ENCODE results near the gene GSK3A. TPM values are rescaled to one million over a fixed set of nuclear protein-coding genes. Genes with fewer than 3 reads are reported as not detected.

GSK3A gene
- total and polyA plus RNA-seq, 2 experiments from 2014 or later = 17.7 to 40.7 TPM

DNA sequence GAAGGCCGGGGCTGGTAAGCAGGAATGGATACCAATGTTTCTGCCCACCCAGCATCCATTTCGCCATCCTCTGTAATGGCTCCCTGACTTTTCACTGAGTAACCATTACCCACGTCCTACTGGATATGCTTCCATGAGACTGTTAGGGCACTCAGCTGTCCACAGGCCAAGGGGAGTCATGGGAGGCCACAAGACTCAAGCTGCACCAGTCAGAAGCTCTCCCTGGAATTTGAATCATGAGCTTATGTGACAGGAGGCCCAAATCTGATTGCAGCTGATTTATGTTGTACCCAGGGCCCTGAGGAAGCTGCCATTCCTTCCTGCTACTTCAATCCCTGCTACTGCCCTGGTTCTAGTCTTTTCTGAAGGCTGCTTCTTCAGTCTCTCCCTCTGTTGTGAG is 53.3 kb downstream of the GSK3A start:
- no peak overlapping the region for H2AFZ ChIP-seq
- Mint-ChIP-seq H3K27ac (no peak overlapping the region), H3K27me3 (ENCODE audit: insufficient read depth, low read depth, poor library complexity) (peaks cover 3% of the 10 kb centered on the region), H3K9me3 (peaks cover 13% of the 10 kb centered on the region), H3K36me3 (ENCODE audit: low read depth) (peaks cover 8% of the 10 kb centered on the region), H3K4me3 (no peak overlapping the region), H3K4me1 (peaks cover 13% of the 10 kb centered on the region)
- no peaks in the 10 kb centered on the region for H3K79me2 ChIP-seq (replicated peaks; ENCODE audit: insufficient read depth)
- no peaks in the 10 kb centered on the region; the same call in 1 of the 2 replicates for H4K20me1 ChIP-seq (replicated peaks; ENCODE audit: insufficient read depth)
- no peak for DNase-seq (ENCODE audit: low spot score)
- H3K27ac ChIP-seq (ENCODE audit: low read depth) = no peak overlapping the region
- no peak overlapping the region for H3K4me3 ChIP-seq
- H3K27me3 ChIP-seq (ENCODE audit: insufficient read depth) = no peaks in the 10 kb centered on the region
- TF ChIP-seq EZH2phosphoT487 (IDR thresholded peaks at IDR 0.05; ENCODE audit: unreplicated experiment) (no peak), STAT1 (IDR thresholded peaks at IDR 0.05; ENCODE audit: unreplicated experiment) (no peak), NANOG (IDR thresholded peaks at IDR 0.05; ENCODE audit: borderline replicate concordance) (no peak), EZH2 (IDR thresholded peaks at IDR 0.05; ENCODE audit: low read depth, unreplicated experiment) (no peak)
- TF ChIP-seq, protein P1, sequence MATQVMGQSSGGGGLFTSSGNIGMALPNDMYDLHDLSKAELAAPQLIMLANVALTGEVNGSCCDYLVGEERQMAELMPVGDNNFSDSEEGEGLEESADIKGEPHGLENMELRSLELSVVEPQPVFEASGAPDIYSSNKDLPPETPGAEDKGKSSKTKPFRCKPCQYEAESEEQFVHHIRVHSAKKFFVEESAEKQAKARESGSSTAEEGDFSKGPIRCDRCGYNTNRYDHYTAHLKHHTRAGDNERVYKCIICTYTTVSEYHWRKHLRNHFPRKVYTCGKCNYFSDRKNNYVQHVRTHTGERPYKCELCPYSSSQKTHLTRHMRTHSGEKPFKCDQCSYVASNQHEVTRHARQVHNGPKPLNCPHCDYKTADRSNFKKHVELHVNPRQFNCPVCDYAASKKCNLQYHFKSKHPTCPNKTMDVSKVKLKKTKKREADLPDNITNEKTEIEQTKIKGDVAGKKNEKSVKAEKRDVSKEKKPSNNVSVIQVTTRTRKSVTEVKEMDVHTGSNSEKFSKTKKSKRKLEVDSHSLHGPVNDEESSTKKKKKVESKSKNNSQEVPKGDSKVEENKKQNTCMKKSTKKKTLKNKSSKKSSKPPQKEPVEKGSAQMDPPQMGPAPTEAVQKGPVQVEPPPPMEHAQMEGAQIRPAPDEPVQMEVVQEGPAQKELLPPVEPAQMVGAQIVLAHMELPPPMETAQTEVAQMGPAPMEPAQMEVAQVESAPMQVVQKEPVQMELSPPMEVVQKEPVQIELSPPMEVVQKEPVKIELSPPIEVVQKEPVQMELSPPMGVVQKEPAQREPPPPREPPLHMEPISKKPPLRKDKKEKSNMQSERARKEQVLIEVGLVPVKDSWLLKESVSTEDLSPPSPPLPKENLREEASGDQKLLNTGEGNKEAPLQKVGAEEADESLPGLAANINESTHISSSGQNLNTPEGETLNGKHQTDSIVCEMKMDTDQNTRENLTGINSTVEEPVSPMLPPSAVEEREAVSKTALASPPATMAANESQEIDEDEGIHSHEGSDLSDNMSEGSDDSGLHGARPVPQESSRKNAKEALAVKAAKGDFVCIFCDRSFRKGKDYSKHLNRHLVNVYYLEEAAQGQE (IDR thresholded peaks at IDR 0.05; ENCODE audit: unreplicated experiment) = no peak
- TF ChIP-seq, protein P2, sequence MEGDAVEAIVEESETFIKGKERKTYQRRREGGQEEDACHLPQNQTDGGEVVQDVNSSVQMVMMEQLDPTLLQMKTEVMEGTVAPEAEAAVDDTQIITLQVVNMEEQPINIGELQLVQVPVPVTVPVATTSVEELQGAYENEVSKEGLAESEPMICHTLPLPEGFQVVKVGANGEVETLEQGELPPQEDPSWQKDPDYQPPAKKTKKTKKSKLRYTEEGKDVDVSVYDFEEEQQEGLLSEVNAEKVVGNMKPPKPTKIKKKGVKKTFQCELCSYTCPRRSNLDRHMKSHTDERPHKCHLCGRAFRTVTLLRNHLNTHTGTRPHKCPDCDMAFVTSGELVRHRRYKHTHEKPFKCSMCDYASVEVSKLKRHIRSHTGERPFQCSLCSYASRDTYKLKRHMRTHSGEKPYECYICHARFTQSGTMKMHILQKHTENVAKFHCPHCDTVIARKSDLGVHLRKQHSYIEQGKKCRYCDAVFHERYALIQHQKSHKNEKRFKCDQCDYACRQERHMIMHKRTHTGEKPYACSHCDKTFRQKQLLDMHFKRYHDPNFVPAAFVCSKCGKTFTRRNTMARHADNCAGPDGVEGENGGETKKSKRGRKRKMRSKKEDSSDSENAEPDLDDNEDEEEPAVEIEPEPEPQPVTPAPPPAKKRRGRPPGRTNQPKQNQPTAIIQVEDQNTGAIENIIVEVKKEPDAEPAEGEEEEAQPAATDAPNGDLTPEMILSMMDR (conservative IDR thresholded peaks at IDR 0.05; ENCODE audit: low read depth in 2 of 2) = no peak
- no peaks in the 10 kb centered on the region for H3K36me3 ChIP-seq (ENCODE audit: insufficient read depth)
- no peak overlapping the region for H3K4me2 ChIP-seq
- no peak for ATAC-seq
- no peaks in the 10 kb centered on the region for H3K4me1 ChIP-seq (ENCODE audit: insufficient read depth)
- no peaks in the 10 kb centered on the region for H3F3A ChIP-seq (replicated peaks; ENCODE audit: low read depth)
- no peaks in the 10 kb centered on the region for H3K9me2 ChIP-seq (ENCODE audit: insufficient read depth)

DNA sequence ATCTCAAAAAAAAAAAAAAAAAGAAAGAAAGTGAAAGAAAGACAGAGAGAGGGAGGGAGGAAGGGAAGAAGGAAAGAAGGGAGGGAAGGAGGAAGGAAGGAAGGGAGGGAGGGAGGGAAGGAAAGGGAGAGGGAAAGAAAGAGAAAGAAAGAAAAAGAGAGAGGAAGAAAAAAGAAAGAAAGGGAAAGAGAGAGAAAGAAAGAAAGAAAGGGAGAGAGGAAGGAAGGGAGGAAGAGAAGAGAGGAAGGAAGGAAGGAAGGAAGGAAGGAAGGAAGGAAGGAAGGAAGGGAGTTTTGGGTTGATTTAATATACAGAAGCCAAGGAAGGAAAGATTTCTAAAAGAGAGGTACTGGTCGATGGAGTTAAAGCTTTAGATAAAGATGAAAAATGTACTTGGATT is 53.7 kb downstream of the GSK3A start:
- no peaks in the 10 kb centered on the region for H3K4me1 ChIP-seq (ENCODE audit: insufficient read depth)
- no peak overlapping the region for H3K4me3 Mint-ChIP-seq
- H3K36me3 ChIP-seq (ENCODE audit: insufficient read depth) = no peaks in the 10 kb centered on the region
- no peaks in the 10 kb centered on the region for H3K79me2 ChIP-seq (replicated peaks; ENCODE audit: insufficient read depth)
- H3K36me3 Mint-ChIP-seq (ENCODE audit: low read depth) = peaks cover 5% of the 10 kb centered on the region
- H3K27ac ChIP-seq (ENCODE audit: low read depth) = no peak overlapping the region
- H4K20me1 ChIP-seq (replicated peaks; ENCODE audit: insufficient read depth) = no peaks in the 10 kb centered on the region; the same call in 1 of the 2 replicates
- H3K4me2 ChIP-seq = no peak overlapping the region
- H3K9me3 Mint-ChIP-seq = peaks cover 10% of the 10 kb centered on the region
- ATAC-seq = no peak
- H3K27me3 ChIP-seq (ENCODE audit: insufficient read depth) = no peaks in the 10 kb centered on the region
- no peak overlapping the region for H3K4me3 ChIP-seq
- DNase-seq (ENCODE audit: low spot score) = no peak
- H3K27ac Mint-ChIP-seq = no peak overlapping the region
- H3K27me3 Mint-ChIP-seq (ENCODE audit: insufficient read depth, low read depth, poor library complexity) = peaks cover under 1% of the 10 kb centered on the region
- peaks cover 15% of the 10 kb centered on the region for H3K4me1 Mint-ChIP-seq
- H3K9me2 ChIP-seq (ENCODE audit: insufficient read depth) = no peaks in the 10 kb centered on the region
- no peak overlapping the region for H2AFZ ChIP-seq
- H3F3A ChIP-seq (replicated peaks; ENCODE audit: low read depth) = no peaks in the 10 kb centered on the region
- TF ChIP-seq STAT1 (IDR thresholded peaks at IDR 0.05; ENCODE audit: unreplicated experiment) (no peak), EZH2phosphoT487 (IDR thresholded peaks at IDR 0.05; ENCODE audit: unreplicated experiment) (no peak), NANOG (IDR thresholded peaks at IDR 0.05; ENCODE audit: borderline replicate concordance) (no peak), CREB1 (CRISPR knock-in tag; IDR thresholded peaks at IDR 0.05; ENCODE audit: low read depth) (no peak), ZNF331 (CRISPR knock-in tag; IDR thresholded peaks at IDR 0.05; ENCODE audit: low read depth) (no peak), JUNB (IDR thresholded peaks at IDR 0.05; ENCODE audit: unreplicated experiment) (no peak)
- TF ChIP-seq, protein P2 (conservative IDR thresholded peaks at IDR 0.05; ENCODE audit: low read depth in 2 of 2) = no peak
- TF ChIP-seq, protein P1 (IDR thresholded peaks at IDR 0.05; ENCODE audit: unreplicated experiment) = no peak
